Left lung (tissue), 10 donors: ENCODE measurements around the gene EPHA7. TPM values are rescaled to one million over a fixed set of nuclear protein-coding genes. Genes with fewer than 3 reads are reported as not detected.

ENCODE experiments used
- ATAC-seq: fragments of 200-7000 bp; cut with Tn5 transposase; one replicate; pipeline ENCODE4 v1.9.1; 2020; ENCODE audit warnings: moderate library complexity
- DNase-seq, 4 donors: peaks; one replicate each; pipeline ENCODE4 v3.0.0-alpha.2; 2013 to 2020
- H3K27ac ChIP-seq, 2 donors: fragments of 200-600 bp; sonication (generic) in 1 of 2; one replicate each; pipeline versions ENCODE4 v1.5.0 to v1.8.0; 2020 to 2021
- H3K27me3 ChIP-seq, 2 donors: fragments of 200-600 bp; sonication (generic) in 1 of 2; one replicate each; pipeline versions ENCODE4 v1.5.0 to v1.8.0; 2020 to 2021
- H3K36me3 ChIP-seq, 2 donors: fragments of 200-600 bp; sonication (generic) in 1 of 2; one replicate each; pipeline versions ENCODE4 v1.5.0 to v1.8.0; 2020 to 2021
- H3K4me1 ChIP-seq, 2 donors: fragments of 200-600 bp; one replicate each; pipeline ENCODE4 v1.8.0; 2021
- H3K4me3 ChIP-seq, 2 donors: fragments of 200-600 bp; sonication (generic) in 1 of 2; one replicate each; pipeline versions ENCODE4 v1.5.0 to v1.8.0; 2020 to 2021; ENCODE audit warnings: mild to moderate bottlenecking in 1 of 2
- H3K9me3 ChIP-seq, 2 donors: fragments of 200-600 bp; sonication (generic) in 1 of 2; one replicate each; pipeline versions ENCODE4 v1.5.0 to v1.8.0; 2020 to 2021
- CTCF ChIP-seq, 2 donors: fragments of 200-600 bp; sonication (generic) in 1 of 2; IDR thresholded peaks; one replicate each; pipeline versions ENCODE4 v1.5.0 to v1.8.0; 2021; ENCODE audit warnings: antibody characterized with exemption in 2 of 2
- intact Hi-C, 2 donors: fragments of 100-400 bp; cut with DNase I; formaldehyde crosslinking; loops; one replicate each; pipeline versions ENCODE4 v1.11.2 to v1.14.2; 2022
- polyA plus RNA-seq, 6 donors: library from polyadenylated mRNA; unstranded; fragments of 120-200 nt; gene quantifications; one replicate each; pipeline ENCODE4 v1.2.1, GENCODE V29; 2013; ENCODE audit not compliant: insufficient read length in 6 of 6
- total RNA-seq, 2 donors: library from RNA; stranded (reverse); fragmentation: NEBNext Ultra II Directional; extraction: Animal tissue kit (Norgen Biotek cat#: 25700); gene quantifications; one replicate each; pipeline ENCODE4 v1.2.1, GENCODE V29; 2021
- donor health status: DM: no; HTN: yes; CAD: no.
- donor health status: DM: no; HTN: no; CAD: no.

The EPHA7 gene
- total and polyA plus RNA-seq, 8 donors: 0.09 to 23.9 (median 19.3) TPM

- no peak for TF ChIP-seq CTCF (IDR thresholded peaks at IDR 0.05)
- H3K27ac ChIP-seq: no peak overlapping the region
- no peak overlapping the region for H3K4me3 ChIP-seq
- intact Hi-C loops: no loop called here
- DNase-seq: no peak
- no peak for ATAC-seq
- no peaks in the 10 kb centered on the region for H3K27me3 ChIP-seq
- H3K9me3 ChIP-seq: no peaks in the 10 kb centered on the region
- H3K4me1 ChIP-seq: no peaks in the 10 kb centered on the region
- no peaks in the 10 kb centered on the region for H3K36me3 ChIP-seq
These were observed 222.9 kb downstream of the EPHA7 start for GRCh38 chr6:93196406-93196970.

- no peaks in the 10 kb centered on the region for H3K27me3 ChIP-seq
- no peaks in the 10 kb centered on the region for H3K9me3 ChIP-seq
These were observed 224.9 kb downstream of the EPHA7 start for GRCh38 chr6:93194480-93194879.

GRCh38 chr6:93193868-93194267 is 225.5 kb downstream of the EPHA7 start:
- H3K27ac ChIP-seq: no peak overlapping the region
- intact Hi-C loops: no loop called here

More at GRCh38 chr6:93194480-93194879, 224.9 kb downstream of the EPHA7 start:
- Histone ChIP-seq H3K27ac (no peak overlapping the region), H3K4me3 (no peak overlapping the region), H3K4me1 (no peaks in the 10 kb centered on the region), H3K36me3 (no peaks in the 10 kb centered on the region)
- no peak for TF ChIP-seq CTCF (IDR thresholded peaks at IDR 0.05)
- ATAC-seq: no peak
- intact Hi-C loops: no loop called here
- no peak for DNase-seq

More at GRCh38 chr6:93193868-93194267, 225.5 kb downstream of the EPHA7 start:
- TF ChIP-seq CTCF (IDR thresholded peaks at IDR 0.05): no peak
- H3K4me3 ChIP-seq: no peak overlapping the region
- no peaks in the 10 kb centered on the region for H3K4me1 ChIP-seq
- no peak for ATAC-seq
- no peaks in the 10 kb centered on the region for H3K27me3 ChIP-seq
- H3K9me3 ChIP-seq: no peaks in the 10 kb centered on the region
- H3K36me3 ChIP-seq: no peaks in the 10 kb centered on the region
- no peak for DNase-seq
